ENCODE data around the gene NEDD9.

The NEDD9 gene

GRCh38 chr6:11236076-11236750 lies 3.7 kb upstream of the NEDD9 start:
- FAIRE-seq (no peak), DNase-seq (ENCODE audit: low spot score) (no peak)

DNA sequence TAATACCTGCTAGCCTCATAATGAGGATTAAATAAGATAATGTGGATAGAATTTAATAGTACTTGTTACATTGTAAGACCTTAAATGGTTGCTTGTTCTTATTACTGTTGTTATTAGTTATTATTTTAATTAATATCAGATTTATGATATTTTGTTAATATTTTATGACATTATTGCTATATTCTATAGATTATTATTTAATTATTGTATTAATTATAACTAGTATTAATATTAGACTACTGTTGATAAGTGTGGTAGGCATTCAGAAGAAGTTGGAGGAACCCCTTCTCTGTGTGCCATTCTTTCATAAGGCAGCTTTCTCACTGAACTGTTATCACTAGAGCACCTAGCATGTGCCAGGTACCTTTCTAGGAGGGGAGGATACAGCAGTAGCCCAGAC lies 2.6 kb upstream of the NEDD9 start:
- FAIRE-seq (no peak), DNase-seq (ENCODE audit: low spot score) (no peak)

DNA sequence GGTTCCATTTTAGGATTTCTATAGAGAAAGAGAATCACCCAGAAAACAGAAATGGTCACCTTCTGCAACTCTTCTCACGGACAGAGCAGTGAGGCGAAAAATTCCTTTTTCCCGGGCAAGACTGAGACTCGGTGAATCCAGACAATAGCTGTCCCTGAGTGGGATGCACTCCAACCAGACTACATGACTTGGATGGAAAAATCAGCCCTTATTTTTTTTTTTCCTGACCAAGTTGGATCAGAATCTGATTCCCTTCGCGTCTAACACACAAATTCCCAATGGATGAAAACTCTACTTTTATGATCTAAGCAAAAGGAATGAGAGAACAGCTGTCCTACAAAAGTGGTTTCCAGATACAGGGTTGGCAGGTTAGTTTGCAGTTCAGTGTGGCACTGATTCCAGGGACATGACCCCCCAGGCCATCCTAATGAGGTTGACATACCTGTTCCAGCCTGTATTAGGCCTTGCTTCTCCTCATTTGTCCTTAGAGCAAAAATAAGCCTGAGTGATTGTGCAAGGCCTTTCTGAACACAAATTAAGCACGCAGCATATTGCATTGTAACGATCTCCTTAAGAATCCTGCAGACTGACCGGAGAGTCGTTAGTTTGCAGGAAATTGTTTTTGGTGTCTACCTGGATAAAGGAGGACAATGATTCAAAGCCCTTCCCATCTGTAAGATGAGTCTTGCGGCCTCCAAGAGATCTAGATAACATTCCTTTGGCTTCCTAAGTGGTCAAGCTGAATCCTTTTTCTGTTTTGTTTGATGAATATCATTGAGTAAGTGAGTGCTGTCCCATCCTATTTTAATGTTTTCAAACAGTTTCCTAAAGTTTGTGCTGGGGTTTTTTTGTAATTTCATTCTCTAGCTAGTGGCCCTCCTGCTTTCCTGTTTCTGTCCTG lies 1.5 kb upstream of the NEDD9 start:
- no peak for DNase-seq (ENCODE audit: low spot score)

DNA sequence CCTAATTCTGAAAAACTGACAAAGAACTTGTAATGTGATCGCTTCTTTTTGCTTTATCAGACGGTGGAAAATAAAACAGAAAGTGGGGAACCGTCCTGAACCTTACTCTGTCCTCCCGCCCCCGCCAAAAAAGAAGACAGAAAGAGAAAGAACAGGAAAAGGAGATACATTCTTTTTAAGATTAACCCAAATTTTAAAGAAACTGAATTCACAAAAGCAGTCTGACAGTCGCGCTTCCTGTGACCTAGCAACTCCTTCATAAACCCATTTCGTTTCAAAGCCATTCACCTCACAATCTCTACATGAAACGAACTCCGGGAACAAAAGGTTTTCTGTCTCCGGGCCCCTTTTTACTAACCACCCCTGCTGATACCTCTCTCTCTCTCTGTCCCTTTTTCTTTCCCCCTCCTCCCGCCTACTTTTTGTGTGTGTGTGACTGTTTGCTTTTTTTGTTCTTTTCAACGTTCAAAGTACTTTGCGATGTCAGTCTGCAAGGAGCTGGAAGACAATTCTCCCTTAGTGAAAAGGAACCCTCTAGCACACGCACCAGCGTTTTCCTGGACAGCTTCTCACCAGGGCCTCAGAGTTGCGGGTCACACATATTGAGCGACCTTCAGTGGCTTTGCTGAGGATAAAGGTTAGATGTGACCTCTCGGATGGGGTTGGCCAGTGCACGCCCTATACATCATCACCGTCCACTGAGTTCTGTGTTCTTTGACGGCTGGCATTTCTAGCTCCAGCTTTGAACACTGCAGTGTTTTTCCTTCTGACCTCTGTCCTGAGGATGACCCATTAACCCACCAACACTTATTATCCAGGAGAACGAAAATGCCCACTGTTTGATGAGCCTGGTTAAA lies 530 bp upstream of the NEDD9 start:
- DNase-seq (ENCODE audit: low spot score), result peak; percentile 29
- no peak for FAIRE-seq

More for the DNA sequence above, 1.5 kb upstream of the NEDD9 start:
- FAIRE-seq, result no peak

- FAIRE-seq, result no peak
- DNase-seq (ENCODE audit: low spot score), result peak; percentile 42
Measured at GRCh38 chr6:11231564-11232192, 790 bp downstream of the NEDD9 start.

DNA sequence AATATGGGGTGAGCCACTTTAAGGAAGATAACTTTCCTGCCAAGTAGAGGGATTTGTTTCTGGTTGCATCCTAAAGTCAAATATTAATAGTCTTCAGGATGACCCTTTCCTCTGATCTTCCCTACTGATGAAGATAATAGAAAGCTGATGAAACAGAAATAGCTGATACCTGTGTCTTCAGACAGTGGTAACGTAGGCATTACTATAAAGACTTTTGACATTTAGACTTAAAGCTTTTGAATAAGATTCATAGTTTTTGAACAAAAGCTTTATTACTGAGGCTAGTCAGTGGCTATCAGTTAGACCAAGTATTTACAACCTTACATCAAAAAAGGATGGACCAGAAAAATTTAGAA lies 1.4 kb downstream of the NEDD9 start:
- no peak for FAIRE-seq
- no peak for DNase-seq (ENCODE audit: low spot score)

DNA sequence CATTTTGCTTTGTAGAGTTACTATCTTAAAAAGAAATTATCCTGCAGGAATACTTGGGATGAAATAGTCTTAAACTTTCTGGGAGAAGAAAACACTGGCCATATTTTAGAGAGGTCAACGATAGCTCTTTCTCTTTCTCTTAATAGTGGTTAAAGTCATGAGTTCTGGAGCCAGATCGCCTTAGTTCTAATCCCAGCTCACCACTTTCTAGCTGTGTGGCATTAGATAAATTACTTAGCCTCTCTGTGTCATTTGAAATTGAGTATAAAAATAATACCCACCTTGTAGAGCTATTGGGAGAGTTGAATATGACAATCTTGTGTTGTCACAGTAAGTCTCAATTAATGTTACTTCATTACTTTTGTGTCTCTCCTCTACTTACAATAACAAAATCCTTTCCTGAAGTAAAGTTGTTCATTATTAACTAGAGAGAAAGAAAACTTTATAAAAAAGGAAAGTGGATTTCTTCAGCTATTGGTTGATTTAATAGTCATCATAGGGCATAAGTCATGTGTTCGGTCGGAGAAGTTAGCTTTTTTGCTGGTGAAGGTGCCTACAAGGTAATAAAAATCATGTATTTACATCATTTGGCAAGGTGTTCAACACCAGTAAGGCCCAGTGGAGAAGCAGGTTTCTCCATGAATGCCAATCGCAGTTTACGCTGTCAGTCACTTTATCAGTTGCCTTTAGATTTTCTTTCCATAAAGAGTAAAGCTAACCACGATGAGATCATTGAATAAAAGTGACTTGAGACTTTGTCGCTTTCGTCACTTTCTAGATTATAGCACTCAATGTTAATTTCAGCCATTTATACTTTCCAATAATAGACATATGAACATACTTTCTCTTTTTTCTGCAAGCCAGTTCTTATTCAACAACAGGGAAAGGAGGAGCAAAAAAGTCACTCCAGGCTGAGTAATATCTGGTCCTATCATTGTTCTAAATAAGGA lies 2.0 kb downstream of the NEDD9 start:
- DNase-seq (ENCODE audit: low spot score) (no peak), FAIRE-seq (no peak)

DNA sequence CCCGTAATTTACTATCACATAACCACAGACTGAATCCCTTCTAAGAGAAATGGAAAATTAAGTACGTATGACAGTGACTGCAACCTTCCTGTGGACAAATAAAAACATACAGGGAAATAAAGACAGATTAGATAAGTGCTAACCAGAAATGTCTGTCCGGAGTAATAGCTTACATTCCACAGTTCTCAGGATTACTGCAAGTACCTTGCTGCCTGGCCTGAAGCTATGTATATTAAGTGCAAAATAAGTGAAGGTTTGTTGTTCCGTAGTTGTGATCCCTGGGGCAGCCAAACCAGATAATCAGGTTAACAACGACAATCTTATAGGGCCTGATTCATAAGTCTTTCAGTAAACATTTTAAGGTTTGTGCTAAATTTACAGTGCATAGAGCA lies 2.8 kb downstream of the NEDD9 start:
- no peak for FAIRE-seq

GRCh38 chr6:11228935-11229654 lies 3.4 kb downstream of the NEDD9 start:
- DNase-seq (ENCODE audit: low spot score) (peak; percentile 18), FAIRE-seq (no peak)

More for the DNA sequence above, 2.8 kb downstream of the NEDD9 start:
- DNase-seq (ENCODE audit: low spot score), result no peak

DNA sequence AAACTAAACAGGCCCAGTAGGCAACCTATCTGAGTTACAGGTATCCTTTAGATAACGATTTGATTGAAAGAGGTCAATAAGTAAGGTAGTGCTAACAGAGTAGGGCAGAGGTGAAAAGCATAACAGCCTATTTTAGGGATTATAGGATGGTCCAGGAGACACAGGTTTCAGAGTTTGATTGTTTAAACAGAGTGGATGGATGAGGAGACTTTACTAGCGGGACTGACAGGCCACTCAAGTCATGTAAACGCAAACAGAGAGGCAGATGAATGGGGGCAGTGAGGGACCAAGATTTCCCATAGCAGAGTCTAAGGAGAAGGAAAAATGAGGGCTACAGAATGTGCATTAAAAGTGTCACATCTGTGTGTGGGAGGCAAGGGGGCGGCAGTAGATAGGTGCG lies 4.8 kb downstream of the NEDD9 start:
- no peak for FAIRE-seq
- DNase-seq (ENCODE audit: low spot score), result no peak

GRCh38 chr6:11226005-11226404 lies 6.5 kb downstream of the NEDD9 start:
- no peak for FAIRE-seq
- DNase-seq (ENCODE audit: low spot score), result no peak

- DNase-seq (ENCODE audit: low spot score), result no peak
- no peak for FAIRE-seq
Measured at GRCh38 chr6:11224966-11225463, 7.5 kb downstream of the NEDD9 start.

- no peak for FAIRE-seq
- no peak for DNase-seq (ENCODE audit: low spot score)
Measured at GRCh38 chr6:11224252-11224965, 8.1 kb downstream of the NEDD9 start.

DNA sequence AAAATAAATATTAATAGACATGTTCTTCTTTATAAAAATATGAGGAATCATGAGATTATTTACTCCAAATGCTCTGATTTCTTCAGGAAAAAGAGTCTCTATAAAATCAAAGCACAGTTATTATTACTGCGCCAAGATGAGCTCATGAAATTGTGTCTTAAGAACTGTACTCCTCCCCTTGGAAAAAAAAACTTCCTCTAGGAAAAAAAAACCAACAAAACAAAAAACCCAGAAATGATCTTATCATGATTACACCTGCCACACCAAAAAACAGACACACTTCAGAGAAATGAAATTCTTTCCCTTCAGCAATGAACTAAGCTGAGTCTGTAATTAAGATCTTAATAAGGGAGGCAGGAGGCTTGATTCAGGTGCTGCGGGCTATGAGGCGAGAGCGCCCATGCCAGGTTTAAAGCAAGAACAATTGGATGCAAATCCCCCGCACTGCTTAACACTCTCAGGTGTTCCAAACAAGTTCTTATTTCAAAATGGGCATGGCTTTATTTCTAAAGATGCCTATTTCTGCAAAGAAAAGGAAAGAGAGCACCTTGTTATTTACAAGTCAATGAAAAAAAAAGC lies 9.1 kb downstream of the NEDD9 start:
- DNase-seq (ENCODE audit: low spot score), result no peak
- FAIRE-seq, result no peak

GRCh38 chr6:11222385-11223277 lies 9.8 kb downstream of the NEDD9 start:
- FAIRE-seq (no peak), DNase-seq (ENCODE audit: low spot score) (no peak)

GRCh38 chr6:11221623-11222384 lies 10.7 kb downstream of the NEDD9 start:
- no peak for FAIRE-seq
- no peak for DNase-seq (ENCODE audit: low spot score)

DNA sequence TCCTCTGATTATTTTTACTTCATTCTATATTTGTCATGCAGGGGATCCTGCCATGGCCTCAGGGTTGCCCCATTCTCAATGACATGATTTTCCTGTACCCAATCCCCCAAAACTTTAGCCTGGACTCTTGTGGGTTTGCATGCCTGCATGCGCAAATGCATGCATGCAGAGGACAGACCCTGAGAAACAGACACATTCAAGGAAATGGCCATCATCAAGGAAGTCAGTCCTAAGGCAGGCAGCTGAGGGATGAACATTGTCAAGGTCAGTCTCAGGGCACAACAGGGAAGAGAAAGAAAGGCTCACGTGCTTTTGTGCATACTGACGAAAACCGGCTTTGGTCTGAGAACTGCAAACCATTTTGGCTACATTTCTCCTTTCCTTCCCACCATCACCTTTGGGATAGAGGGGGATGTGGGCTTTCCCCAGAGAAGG lies 13.1 kb downstream of the NEDD9 start:
- FAIRE-seq, result no peak
- DNase-seq (ENCODE audit: low spot score), result no peak

All from urothelium cell line (cell line).